Measurements from ENCODE around the gene NMNAT3. TPM values are rescaled to one million over a fixed set of nuclear protein-coding genes. Genes with fewer than 3 reads are reported as not detected.

NMNAT3 gene
- total RNA-seq, 1 experiment from 2014 or later, result 1.3 TPM

- Histone ChIP-seq H3K9me3 (ENCODE audit: control insufficient read depth, low read depth, low read length) (no peaks in the 10 kb centered on the region), H2BK15ac (ENCODE audit: low read depth, low read length) (no peak overlapping the region), H3K9ac (ENCODE audit: extremely low read depth, insufficient read length, low read length) (no peak overlapping the region), H2AK5ac (ENCODE audit: insufficient read length, low read length) (no peak overlapping the region), H4K20me1 (ENCODE audit: control insufficient read depth, insufficient read depth, insufficient read length) (peaks cover 3% of the 10 kb centered on the region), H3K23ac (ENCODE audit: insufficient read length, low read depth, low read length) (no peak overlapping the region), H3K4me1 (ENCODE audit: insufficient read depth, low read length) (peaks cover 3% of the 10 kb centered on the region; the same call in 1 of the 2 replicates), H2BK5ac (ENCODE audit: insufficient read length, low read length) (no peak overlapping the region), H3K4me2 (ENCODE audit: insufficient read depth, insufficient read length, low read length) (no peak overlapping the region), H3K4ac (ENCODE audit: low read depth, low read length) (no peak overlapping the region), H3K14ac (ENCODE audit: insufficient read depth, low read length) (no peak overlapping the region), H4K5ac (ENCODE audit: insufficient read length, low read depth, low read length) (no peak overlapping the region), H3K79me2 (ENCODE audit: insufficient read depth, low read length) (no peaks in the 10 kb centered on the region), H2AFZ (ENCODE audit: low read length) (no peak overlapping the region), H3K56ac (ENCODE audit: insufficient read length, low read depth, low read length) (no peak overlapping the region), H3K27ac (ENCODE audit: insufficient read length, low read depth, low read length) (no peak overlapping the region), H4K8ac (replicated peaks; ENCODE audit: insufficient read length, low read depth, low read length) (no peak overlapping the region), H2BK20ac (ENCODE audit: low read depth, low read length, poor library complexity, severe bottlenecking) (no peak overlapping the region), H3K27me3 (ENCODE audit: insufficient read depth, low read length) (no peaks in the 10 kb centered on the region; the same call in none of the 2 replicates), H3K79me1 (ENCODE audit: insufficient read depth, low read depth, low read length, poor library complexity, severe bottlenecking) (no peaks in the 10 kb centered on the region), H3T11ph (ENCODE audit: low read length) (no peak overlapping the region), H4K91ac (ENCODE audit: insufficient read length, low read depth, low read length) (no peak overlapping the region), H2BK120ac (ENCODE audit: low read depth, low read length, poor library complexity, severe bottlenecking) (no peak overlapping the region), H3K18ac (ENCODE audit: insufficient read length, low read depth, low read length) (no peak overlapping the region), H3K23me2 (ENCODE audit: insufficient read length, low read depth, low read length, poor library complexity, severe bottlenecking) (no peaks in the 10 kb centered on the region), H2BK12ac (ENCODE audit: insufficient read length, low read depth, low read length) (no peak overlapping the region)
- peaks cover 0 to 2% (median 0%) of the 10 kb centered on the region in 3 experiments; a peak in 2 of 7 replicates for H3K36me3 Mint-ChIP-seq (ENCODE audit: insufficient read depth in 1 of 3, low read depth in 3 of 3)
- no CpG with 5 or more reads among the region's 3 CpGs for WGBS (ENCODE audit: extremely low coverage, insufficient read length, low lambda C conversion rate)
- no peak overlapping the region for H3K27ac Mint-ChIP-seq
- TF ChIP-seq CTCF (conservative IDR thresholded peaks at IDR 0.05), result no peak
- H3K4me1 Mint-ChIP-seq, result peaks cover 30 to 37% of the 10 kb centered on the region in 2 experiments
- 0 out of 5 replicates have a peak, but pooled peaks cover 0 to 3% of the 10 kb centered on the region in 2 experiments for H3K9me3 Mint-ChIP-seq
- peaks cover 35% of the 10 kb centered on the region for H3K27me3 Mint-ChIP-seq (ENCODE audit: low read depth)
- DNase-seq, result no peak
- no peak overlapping the region for H3K4me3 Mint-ChIP-seq
These were observed 156.6 kb downstream of the NMNAT3 start for GRCh38 chr3:139521144-139521543.
